ENCODE measurements around the gene CITED4. TPM values are rescaled to one million over a fixed set of nuclear protein-coding genes. Genes with fewer than 3 reads are reported as not detected.

CITED4 gene
- total RNA-seq, 1 donor from 2014 or later, result 3.8 TPM

GRCh38 chr1:40838045-40838979, 23.9 kb downstream of the CITED4 start:
- Mint-ChIP-seq H3K36me3 (ENCODE audit: unreplicated experiment) (peaks cover 6% of the 10 kb centered on the region), H3K27ac (ENCODE audit: unreplicated experiment) (no peak overlapping the region), H3K4me1 (ENCODE audit: low read depth, unreplicated experiment) (peaks cover 3% of the 10 kb centered on the region), H3K4me3 (ENCODE audit: unreplicated experiment) (no peak overlapping the region), H3K9me3 (ENCODE audit: unreplicated experiment) (peaks cover 7% of the 10 kb centered on the region), H3K27me3 (ENCODE audit: unreplicated experiment) (peaks cover 4% of the 10 kb centered on the region)
- no peak for DNase-seq
- no peak for TF ChIP-seq CTCF (IDR thresholded peaks at IDR 0.05; ENCODE audit: partially characterized antibody, unreplicated experiment)

- Mint-ChIP-seq H3K27me3 (ENCODE audit: unreplicated experiment) (peaks cover 2% of the 10 kb centered on the region), H3K9me3 (ENCODE audit: unreplicated experiment) (peaks cover 7% of the 10 kb centered on the region), H3K27ac (ENCODE audit: unreplicated experiment) (no peak overlapping the region), H3K4me1 (ENCODE audit: low read depth, unreplicated experiment) (peaks cover 3% of the 10 kb centered on the region), H3K36me3 (ENCODE audit: unreplicated experiment) (peaks cover 4% of the 10 kb centered on the region), H3K4me3 (ENCODE audit: unreplicated experiment) (no peak overlapping the region)
- DNase-seq, result no peak
- TF ChIP-seq CTCF (IDR thresholded peaks at IDR 0.05; ENCODE audit: partially characterized antibody, unreplicated experiment), result no peak
These were observed 24.6 kb downstream of the CITED4 start for GRCh38 chr1:40837601-40838000.

GRCh38 chr1:40836283-40836682, 25.9 kb downstream of the CITED4 start:
- TF ChIP-seq CTCF (IDR thresholded peaks at IDR 0.05; ENCODE audit: partially characterized antibody, unreplicated experiment), result no peak
- H3K27me3 Mint-ChIP-seq (ENCODE audit: unreplicated experiment), result peaks cover 2% of the 10 kb centered on the region
- H3K4me3 Mint-ChIP-seq (ENCODE audit: unreplicated experiment), result no peak overlapping the region
- no peak for DNase-seq
- no peaks in the 10 kb centered on the region for H3K36me3 Mint-ChIP-seq (ENCODE audit: unreplicated experiment)
- no peak overlapping the region for H3K27ac Mint-ChIP-seq (ENCODE audit: unreplicated experiment)
- peaks cover under 1% of the 10 kb centered on the region for H3K4me1 Mint-ChIP-seq (ENCODE audit: low read depth, unreplicated experiment)
- peaks cover 9% of the 10 kb centered on the region for H3K9me3 Mint-ChIP-seq (ENCODE audit: unreplicated experiment)

GRCh38 chr1:40834968-40835545, 27.1 kb downstream of the CITED4 start:
- H3K27me3 Mint-ChIP-seq (ENCODE audit: unreplicated experiment), result peaks cover 2% of the 10 kb centered on the region
- H3K4me1 Mint-ChIP-seq (ENCODE audit: low read depth, unreplicated experiment), result no peaks in the 10 kb centered on the region
- no peak for TF ChIP-seq CTCF (IDR thresholded peaks at IDR 0.05; ENCODE audit: partially characterized antibody, unreplicated experiment)
- H3K36me3 Mint-ChIP-seq (ENCODE audit: unreplicated experiment), result no peaks in the 10 kb centered on the region
- no peak overlapping the region for H3K4me3 Mint-ChIP-seq (ENCODE audit: unreplicated experiment)
- H3K27ac Mint-ChIP-seq (ENCODE audit: unreplicated experiment), result no peak overlapping the region
- no peak for DNase-seq
- H3K9me3 Mint-ChIP-seq (ENCODE audit: unreplicated experiment), result peaks cover 6% of the 10 kb centered on the region

GRCh38 chr1:40833979-40834378, 28.2 kb downstream of the CITED4 start:
- Mint-ChIP-seq H3K4me3 (ENCODE audit: unreplicated experiment) (no peak overlapping the region), H3K9me3 (ENCODE audit: unreplicated experiment) (peaks cover 6% of the 10 kb centered on the region), H3K27ac (ENCODE audit: unreplicated experiment) (no peak overlapping the region), H3K27me3 (ENCODE audit: unreplicated experiment) (peaks cover 6% of the 10 kb centered on the region), H3K36me3 (ENCODE audit: unreplicated experiment) (no peaks in the 10 kb centered on the region), H3K4me1 (ENCODE audit: low read depth, unreplicated experiment) (no peaks in the 10 kb centered on the region)
- no peak for TF ChIP-seq CTCF (IDR thresholded peaks at IDR 0.05; ENCODE audit: partially characterized antibody, unreplicated experiment)
- DNase-seq, result no peak

All from glutamatergic neuron (in vitro differentiated cells).